DND-41 (cell line): Measurements from ENCODE around the gene SMARCB1.
A peak's percentile ranks its signal among the peaks of the same experiment; 100 is the strongest.

Experiments used
- EZH2 ChIP-seq: IDR thresholded peaks from 3 replicates; pipeline ENCODE4 v1.6.1; 2012; ENCODE audit warnings: borderline replicate concordance, low read depth, mild to moderate bottlenecking, moderate library complexity, low read length, inconsistent platforms; ENCODE audit not compliant: severe bottlenecking
- TF ChIP-seq, protein P1 (sequence below): IDR thresholded peaks from 2 replicates; pipeline ENCODE4 v1.5.1; 2012; ENCODE audit warnings: borderline replicate concordance, low read length, moderate library complexity, mild to moderate bottlenecking; ENCODE audit not compliant: poor library complexity, severe bottlenecking; ENCODE audit errors: extremely low read depth

DNA sequence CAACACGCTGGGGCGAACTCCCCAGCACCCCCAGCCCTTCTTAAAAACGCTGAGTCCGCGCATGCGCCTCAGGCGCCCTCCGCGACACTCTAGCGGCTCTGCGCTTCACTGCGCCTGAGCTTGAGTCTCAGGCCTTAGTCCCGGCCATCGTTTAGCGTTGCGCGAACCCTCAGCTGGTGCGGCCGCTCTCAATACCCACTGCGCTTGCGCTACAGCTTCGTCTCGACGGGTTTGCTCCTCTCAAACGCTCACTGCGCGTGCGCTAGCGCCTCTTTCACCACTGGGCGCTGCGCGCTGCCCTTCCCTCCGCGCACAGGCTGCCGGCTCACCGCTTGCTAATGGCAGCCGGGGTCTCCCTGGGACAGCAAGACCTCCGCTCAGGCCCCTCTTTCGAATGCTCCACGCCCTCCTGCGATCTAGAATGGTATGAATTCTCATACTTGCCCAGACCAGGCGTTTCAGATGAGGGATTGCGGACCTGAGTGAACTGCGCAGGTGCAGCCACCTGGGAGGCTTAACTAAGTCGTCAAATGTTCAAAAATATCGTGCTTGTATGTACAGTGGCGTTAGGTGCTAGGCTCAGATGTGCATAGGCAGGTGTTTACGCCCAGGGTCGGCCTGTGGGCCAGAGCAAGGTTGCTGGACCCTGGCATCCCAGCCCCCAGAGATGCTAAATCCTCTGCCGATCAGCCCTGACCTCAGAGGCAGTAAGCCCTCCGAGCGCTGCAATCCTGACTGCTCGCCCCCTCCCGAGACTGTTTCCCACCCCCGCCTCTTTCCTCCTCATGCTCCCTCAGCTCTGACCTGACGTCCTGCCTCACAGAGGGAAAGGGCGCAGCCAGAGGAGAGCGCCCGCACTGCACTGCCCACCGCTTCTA is 71.1 kb downstream of the SMARCB1 start, which contains the start of gene SLC2A11:
- TF ChIP-seq, protein P1, sequence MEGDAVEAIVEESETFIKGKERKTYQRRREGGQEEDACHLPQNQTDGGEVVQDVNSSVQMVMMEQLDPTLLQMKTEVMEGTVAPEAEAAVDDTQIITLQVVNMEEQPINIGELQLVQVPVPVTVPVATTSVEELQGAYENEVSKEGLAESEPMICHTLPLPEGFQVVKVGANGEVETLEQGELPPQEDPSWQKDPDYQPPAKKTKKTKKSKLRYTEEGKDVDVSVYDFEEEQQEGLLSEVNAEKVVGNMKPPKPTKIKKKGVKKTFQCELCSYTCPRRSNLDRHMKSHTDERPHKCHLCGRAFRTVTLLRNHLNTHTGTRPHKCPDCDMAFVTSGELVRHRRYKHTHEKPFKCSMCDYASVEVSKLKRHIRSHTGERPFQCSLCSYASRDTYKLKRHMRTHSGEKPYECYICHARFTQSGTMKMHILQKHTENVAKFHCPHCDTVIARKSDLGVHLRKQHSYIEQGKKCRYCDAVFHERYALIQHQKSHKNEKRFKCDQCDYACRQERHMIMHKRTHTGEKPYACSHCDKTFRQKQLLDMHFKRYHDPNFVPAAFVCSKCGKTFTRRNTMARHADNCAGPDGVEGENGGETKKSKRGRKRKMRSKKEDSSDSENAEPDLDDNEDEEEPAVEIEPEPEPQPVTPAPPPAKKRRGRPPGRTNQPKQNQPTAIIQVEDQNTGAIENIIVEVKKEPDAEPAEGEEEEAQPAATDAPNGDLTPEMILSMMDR = peak; percentile 41
- no peak for TF ChIP-seq EZH2
